ENCODE data around the gene HES1.
A peak's percentile ranks its signal among the peaks of the same experiment; 100 is the strongest.
"Not testable (repeated sequence)": the region's sequence is repeated elsewhere in the genome, so short reads cannot be mapped to it uniquely, and the experiment has no call there.

The HES1 gene, protein sequence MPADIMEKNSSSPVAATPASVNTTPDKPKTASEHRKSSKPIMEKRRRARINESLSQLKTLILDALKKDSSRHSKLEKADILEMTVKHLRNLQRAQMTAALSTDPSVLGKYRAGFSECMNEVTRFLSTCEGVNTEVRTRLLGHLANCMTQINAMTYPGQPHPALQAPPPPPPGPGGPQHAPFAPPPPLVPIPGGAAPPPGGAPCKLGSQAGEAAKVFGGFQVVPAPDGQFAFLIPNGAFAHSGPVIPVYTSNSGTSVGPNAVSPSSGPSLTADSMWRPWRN

DNA sequence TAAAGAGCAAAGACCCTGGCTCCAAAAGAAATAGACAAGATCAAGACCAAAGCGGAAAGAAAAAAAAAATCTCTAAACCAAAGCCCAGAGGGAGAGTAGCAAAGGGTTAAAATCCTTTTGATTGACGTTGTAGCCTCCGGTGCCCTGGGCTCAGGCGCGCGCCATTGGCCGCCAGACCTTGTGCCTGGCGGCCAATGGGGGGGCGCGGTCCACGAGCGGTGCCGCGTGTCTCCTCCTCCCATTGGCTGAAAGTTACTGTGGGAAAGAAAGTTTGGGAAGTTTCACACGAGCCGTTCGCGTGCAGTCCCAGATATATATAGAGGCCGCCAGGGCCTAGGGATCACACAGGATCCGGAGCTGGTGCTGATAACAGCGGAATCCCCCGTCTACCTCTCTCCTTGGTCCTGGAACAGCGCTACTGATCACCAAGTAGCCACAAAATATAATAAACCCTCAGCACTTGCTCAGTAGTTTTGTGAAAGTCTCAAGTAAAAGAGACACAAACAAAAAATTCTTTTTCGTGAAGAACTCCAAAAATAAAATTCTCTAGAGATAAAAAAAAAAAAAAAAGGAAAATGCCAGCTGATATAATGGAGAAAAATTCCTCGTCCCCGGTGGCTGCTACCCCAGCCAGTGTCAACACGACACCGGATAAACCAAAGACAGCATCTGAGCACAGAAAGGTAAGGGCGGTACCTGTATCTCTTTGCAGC lies at the start of gene HES1:
Gene HES1, plus strand, starts transcription at position 343 of the 713 bp plus-strand sequence. Its CDS starts 233 bp downstream, at position 576.
- DNase-seq, result peak; percentile 65

DNA sequence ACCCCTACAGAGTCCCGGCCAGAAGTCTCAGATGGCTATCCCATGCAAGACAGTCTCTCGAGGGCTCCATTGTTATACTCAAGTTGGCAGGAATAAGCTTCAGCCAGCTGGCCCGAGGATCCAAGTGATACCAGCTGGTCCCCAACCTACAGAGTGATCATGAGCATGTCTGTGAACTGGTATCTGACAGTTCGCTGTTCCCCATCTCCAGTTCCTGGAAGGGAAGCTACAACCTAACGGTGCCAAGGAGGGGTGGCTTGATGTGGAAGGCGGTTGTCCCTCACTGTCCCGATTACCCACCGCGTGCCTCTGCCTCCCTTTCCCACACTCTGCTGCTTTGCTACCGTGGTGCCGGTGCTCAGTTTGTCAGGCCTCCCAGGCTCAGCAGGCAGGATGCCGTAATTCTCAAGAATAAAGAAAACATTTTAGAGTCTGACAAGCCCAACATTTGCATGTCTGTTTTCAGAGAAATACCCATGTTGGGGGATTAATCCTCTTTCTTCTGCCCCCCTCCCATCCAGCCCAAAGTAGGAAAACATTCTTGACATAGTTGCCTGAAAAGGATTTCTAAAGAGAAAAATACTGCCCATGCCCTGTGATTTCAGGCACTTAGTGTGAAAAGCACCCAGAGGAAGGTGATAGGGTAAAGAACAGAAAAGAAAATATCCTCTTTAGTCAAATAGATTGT lies 49.4 kb upstream of the HES1 start:
- DNase-seq, result no peak

DNA sequence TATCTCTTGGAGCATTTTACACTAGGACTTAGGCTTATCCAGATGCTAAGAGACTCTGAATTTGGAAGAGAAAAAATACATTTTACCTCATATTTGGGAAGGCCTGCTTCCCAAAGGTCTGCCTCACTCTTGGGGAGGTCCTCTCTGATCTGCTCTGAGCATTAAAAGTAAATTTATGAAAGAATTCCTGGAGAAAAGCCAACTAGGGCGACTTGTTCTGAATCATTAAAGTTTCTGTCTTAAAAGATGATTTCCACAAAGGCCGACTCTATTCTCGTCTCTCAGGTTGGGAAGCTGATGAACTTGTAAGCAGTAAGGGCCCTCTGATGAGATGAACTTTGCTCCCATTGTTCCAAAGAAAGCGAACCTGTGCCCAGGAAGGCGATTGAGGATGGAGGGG lies 48.7 kb upstream of the HES1 start:
- DNase-seq, result no peak

DNA sequence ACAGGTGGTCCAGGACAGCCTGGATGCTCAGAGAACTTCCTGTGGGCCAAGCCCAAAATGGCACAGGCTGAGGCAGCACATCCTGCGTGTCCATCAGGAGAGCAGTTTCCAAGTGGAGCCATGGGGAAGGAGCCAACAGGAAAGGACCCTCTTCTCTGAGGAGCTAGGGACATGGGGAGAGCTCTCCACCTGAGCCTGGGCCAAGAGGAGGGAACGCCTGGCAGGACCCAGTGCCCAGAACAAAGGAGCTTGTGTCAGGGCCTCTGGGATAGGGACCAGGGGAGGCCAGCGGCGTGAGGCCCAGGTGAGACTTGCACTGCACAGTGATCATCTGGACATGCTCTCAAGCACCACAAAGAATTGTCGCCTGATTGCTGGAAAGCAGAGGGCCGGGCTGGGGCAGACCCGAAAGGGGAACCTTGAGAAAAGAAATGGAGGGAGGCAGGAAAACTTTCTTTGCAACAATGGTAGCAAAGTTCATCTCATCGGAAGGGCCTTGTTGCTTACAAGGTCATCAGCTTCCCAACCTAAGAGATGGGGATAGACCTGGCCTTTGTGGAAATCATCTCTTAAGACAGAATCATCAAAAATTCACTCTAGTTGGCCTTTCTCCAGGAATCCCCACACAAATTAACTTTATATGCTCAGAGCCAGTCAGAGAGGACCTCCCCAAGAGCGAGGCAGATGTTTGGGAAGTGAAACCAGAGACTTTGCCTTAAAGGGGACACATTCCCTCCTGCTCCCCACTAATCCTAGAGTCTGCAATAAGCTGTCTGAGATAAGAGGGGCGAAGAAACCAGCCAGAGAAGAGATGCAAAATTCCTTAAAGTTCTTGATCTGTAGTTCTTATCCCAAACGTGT lies 47.7 kb upstream of the HES1 start:
- no peak for DNase-seq

DNA sequence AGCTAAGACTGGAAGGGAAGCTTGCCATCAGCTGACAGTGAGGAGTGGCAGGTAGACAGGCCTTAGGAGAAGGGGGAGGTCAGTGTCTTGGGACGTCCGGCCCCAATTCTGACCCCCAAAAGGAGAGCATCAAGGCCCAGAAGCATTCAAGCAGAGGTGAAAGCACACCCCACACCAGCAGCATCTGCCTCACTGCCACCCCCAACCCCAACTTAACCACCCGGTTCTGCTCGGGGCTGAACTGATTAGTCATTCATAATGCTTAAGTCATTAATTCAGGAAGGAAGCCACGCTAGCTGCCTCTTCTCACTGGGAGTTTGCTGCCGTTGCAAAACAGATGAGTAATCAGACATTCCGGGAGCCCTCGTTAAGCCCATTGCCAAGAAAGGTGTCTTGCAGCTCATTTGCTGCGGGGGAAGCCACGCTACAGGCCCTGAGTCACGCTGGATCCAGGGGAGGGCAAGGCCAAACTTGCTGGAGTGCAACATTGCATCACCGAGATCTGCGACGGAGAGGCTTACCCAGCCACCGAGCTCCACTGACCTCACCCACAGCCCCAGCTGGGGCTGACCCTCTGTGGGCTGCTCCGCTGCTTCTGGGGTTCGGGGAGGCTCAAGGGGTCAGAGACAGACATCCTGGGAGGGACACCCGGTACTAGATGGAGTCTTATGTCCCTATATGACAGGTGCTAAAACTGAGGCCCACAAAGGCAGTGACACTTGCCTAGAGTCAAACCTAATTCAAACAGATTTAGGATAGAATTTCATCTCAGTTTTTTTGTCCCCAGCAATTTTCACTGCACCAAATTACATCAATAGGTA lies 46.4 kb upstream of the HES1 start:
- peak; percentile 78 for DNase-seq

DNA sequence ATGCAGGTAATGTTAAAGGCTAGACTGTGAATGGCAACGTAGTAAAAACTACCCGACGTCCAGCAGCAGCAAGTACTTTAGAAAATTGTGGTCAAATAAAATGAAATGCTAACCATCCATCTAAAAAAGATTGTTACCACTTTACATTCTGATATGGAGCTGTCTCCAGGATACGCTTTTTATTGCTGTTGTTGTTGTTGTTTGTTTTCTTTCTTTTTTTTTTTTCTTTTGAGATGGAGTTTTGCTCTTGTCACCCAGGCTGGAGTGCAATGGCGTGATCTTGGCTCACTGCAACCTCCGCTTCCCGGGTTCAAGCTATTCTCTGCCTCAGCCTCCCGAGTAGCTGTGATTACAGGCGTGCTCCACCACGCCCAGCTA lies 45.8 kb upstream of the HES1 start:
- not testable (repeated sequence) for DNase-seq

DNA sequence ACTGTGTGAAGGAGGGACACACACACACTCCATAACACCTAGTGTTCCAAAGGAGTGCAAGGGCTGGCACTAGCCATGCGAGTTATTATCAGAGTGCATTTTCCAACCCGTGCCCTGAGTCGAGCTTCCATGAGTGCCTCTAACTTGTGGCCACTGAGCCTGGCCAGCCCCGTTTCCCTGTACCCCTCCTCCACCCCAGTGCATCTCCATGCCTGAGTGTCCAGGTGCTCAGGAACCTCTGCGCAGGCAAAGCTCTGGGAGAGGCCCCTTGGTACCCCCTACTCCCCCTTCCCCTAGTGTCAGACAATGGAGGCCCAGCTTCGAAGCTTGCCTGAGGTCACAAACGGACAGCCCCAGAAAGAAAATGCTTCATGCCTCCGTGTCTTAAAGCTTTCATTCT lies 45.2 kb upstream of the HES1 start:
- DNase-seq, result no peak

DNA sequence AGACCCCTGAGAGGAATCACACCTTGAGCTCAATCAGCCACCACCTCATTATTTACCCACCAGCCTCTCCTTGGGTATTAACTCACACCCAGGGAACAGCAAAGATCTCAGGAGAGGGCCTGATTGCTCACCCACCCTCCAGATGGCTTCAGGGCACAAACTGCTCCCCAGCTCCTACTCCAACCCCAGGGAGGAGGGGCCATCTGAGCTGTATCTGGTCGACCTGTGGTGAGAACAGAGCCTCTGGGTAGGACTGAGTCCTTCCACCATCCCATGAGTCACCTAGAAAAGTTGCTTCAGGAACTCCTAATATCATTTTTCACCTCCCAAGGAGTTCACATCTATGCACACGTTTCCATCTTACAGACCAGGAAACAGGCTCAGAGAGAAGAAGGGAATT lies 44.8 kb upstream of the HES1 start:
- no peak for DNase-seq

DNA sequence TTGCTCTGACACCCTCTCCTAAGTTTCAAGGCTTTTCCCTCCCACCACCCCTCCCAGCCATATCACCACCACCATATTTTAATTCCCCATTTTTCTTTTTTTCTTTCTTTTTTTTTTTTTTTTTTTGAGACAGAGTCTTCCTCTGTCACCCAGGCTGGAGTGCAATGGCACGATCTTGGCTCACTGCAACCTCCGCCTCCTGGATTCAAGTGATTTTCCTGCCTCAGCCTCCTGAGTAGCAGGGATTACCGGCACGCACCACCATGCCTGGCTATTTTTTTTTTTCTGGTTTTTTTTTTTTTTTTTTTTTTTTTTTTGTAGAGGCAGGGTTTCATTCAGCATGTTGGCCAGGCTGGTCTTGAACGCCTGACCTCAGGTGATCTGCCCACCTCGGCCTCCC lies 44.1 kb upstream of the HES1 start:
- DNase-seq, result not testable (repeated sequence)

DNA sequence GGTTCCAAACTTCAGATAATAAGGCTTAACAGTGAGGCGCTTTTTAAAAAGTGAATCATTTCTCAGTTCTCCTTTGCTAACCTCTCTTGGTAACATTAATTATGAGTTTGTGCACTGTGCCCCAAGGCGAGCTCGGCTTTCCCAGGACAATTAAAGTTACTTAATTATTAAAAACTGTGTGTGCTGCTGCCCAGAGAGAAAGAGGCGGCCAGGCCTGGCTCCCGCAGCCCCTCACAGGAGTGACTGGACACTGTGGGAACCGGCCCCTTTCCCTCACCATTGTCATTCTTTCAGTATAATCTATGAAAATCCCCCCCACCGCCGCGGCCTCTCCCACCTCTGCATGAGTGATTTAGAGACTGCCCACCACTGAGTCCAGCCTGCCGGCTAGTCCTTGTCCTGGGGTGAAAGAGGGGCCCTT lies 43.1 kb upstream of the HES1 start:
- no peak for DNase-seq

DNA sequence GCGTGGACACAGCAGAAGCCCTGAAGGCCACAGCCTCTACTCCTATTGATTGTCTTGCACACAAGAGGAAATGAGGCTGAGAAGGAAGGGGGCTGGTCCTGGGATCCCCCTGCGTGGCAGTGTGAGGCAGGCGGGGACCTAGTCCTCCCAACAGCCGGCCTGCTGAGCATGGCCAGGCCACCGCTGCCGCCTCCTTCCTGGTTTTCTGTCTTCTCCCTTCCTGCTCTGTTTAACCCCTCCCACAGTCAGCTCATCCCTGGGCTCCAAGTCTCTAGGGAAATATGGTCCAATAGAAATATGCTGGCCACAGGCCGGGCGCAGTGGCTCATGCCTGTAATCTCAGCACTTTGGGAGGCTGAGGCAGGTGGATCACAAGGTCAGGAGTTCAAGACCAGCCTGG lies 42.1 kb upstream of the HES1 start:
- DNase-seq, result no peak

DNA sequence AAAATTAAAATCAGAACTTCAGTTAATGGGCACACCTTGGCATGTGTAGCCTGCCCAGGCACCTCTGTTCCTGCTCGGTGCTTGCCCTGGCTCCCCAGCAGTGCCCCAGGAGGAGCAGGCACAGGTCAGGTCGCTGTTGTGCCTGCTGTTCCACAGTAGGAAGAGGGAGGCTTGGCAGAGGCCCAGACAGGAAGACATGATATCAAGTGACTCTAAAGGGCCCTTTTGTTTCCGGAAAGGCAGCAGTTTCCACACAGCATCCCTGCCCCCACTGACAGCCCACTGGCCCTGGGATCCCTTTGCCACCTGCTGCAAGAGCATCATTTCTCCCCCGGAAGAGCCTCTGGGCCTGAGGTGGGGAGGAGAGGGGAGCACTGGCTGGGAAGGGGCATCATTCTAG lies 40.5 kb upstream of the HES1 start:
- no peak for DNase-seq

DNA sequence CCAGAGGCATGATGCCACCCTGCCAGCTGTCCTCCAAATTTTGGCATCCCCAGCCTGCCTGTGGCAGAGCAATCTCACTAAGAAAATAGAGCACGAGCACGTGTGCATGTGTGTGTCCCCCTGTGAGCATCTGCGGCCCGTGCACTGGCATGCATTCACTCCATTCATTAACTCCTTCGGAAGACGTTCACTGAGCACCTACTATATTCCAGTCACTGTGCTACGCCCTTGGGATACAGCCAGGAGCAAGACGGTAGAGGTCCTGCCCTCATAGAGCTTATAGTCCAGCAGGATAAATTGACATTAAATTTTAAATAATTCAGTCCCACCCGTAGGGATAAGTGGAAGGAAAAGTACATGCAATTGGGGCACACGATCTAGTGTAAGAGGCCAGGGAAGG lies 40.0 kb upstream of the HES1 start:
- DNase-seq, result no peak

DNA sequence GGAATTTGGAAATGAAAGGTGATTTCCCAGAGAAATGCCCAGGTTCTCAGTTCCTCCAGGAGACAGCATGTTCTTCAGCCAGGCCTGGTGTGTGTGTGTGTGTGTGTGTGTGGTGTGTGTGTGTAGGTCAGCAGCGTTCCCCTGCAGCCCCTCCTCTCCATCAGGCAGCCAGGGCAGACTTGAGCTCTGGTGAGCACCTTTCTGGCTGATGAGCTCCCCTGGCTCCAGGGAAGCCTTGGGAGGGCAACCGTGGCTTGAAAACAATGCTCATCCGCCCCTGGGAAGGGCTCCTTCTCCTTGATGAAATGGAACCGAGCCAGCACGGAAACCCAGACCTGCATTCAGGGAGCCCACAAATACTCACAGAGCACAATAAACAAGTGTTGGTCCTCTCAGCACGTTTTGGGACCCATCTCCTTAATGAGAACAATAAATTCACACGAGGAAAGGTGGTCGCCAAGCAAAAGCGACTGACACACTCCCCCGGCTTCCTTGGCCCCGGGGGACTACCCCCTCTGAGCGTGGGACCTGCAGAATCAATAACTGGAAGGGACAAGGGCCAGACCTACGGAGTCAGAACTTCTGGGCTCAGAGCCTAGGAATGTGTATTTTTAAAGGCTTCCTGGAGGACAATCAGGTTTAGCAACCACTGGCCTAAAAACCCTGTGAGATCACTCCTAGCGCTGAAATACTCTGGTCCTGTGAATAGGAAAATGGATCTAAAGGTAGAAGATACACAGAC lies 38.6 kb upstream of the HES1 start:
- DNase-seq, result no peak

DNA sequence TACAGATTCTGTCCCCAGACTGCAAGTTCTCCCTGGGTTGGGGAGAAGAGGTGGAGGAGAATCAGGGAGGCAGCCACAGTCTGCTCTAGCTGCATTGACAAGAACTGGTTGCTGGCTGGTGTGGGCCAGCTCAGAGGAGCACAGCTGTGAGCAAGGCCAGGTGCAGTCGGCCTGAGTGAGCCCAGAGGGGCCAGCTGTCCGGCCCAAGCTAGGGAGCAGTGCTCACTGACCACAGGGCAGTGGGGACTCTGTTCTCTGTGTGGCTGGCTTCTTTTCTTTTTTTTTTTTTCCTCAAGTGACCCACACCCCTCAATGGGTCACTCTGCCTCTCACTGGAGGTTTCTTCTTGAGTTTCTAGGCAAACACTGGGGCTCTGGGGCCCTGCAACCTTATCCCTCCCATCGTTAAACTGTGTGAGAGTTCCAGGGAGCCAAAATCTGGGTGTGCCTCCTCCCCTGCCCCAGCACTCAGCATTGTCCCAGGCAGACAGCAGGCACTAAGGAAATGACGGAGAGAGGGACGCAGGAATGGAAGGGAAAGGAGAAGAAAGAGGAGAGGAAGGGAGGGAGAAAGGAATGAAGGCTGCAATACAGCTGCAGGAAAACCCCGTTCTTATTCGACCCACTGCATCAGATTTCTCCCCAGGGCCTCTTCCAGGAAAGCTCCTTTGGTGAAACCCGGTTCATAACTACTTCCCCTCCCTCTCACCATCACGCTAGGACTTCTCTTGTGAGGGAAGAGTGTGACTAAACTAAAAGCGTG lies 37.7 kb upstream of the HES1 start:
- no peak for DNase-seq

DNA sequence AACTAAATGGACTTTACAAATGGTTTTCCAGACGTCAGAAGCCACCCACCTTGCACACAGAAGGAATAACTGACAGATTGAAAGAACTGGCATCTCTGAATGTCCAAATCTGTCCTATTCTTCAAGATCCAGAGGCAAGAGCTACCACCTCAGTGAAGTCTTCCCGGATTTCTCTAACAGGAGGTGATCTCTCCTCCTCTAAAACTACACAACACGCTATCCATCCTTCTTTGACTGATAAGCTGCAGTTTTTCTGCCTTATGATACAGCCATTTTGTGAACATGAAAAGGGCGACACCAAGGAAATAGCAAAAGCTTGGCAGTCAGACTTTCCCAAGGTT lies 37.1 kb upstream of the HES1 start:
- DNase-seq, result no peak

DNA sequence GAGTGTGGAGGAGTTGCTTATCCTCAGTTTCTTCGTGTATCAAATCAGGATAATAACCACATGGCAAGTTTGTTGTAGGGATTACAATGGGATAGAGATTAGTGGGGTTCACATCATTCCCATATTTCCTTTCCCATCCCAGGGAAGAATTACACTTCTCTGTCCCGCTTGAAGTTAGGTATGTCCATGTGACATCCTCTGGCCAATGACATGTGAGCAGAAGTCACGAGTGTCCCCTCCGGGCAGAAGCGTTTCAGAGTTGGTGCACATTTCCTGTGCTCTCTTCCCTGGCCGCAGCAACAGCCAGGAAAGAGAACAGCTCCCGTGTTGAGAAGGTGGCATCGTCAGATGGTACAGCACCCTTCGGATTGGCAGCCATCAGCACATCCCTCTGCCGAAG lies 36.7 kb upstream of the HES1 start:
- no peak for DNase-seq

DNA sequence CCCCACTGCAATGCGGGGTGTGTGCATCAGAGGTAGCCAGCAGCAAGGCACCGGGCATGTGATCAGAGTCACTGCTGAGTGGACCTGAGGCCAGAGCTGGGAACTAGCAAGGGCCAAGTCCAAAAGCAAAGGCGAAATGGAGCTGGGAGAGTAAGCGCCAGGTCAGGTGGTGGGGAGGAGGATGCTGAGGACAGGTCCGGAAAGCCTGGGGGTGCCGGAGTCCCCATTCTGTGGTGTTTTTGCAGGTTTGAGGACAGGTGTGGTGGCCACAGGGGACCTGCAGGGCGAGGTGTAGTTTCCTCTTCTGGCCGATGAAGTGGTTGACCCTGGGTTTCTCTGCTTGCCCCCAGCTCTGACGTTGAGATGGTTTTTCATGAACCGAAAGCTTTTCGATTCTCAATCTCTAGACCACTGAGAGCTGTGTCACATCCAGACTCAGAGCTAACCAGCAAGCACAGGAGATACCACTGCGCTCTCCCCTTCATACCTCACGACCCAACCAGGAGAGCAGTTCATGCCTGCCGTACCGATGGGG lies 35.0 kb upstream of the HES1 start:
- DNase-seq, result no peak

DNA sequence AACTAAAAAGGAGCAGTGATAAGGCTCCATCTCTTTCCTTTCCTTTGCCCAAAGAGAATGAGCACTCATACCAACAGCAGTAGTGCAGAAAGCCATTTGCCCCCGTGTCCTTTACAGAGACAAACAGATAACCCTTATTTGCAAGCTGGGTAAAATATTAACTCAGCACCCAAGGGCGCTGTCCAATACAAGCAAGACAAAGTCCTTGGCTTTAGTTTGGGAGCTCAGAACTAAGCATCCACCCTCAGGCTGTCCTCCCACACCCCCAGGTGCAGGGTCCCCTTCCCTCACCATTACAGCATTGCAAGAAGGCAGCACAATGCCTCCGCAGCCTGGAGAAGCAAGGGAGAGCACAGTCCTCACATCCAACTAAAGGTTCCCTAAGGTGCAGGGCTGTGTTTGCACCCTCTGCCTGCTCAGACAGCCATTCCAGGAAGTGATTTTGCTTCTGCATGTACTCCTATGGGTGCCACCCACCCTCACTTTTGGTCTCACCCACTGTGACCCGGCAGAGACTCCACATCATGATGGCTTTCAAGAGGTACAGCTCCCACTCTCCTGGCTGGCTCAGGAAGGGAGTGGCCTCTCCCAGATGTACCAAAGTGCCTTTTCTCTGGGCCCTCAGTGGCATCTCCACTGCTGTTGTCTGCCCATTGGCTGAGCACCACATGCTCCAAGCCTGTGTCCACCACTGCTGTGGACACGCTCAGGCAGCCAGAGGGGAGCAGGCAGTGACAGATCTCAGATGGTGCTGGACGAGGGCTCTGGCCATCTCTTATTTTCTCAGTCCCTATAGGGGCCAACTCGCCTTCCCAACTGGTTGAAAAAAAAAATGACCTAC lies 34.1 kb upstream of the HES1 start:
- DNase-seq, result no peak

DNA sequence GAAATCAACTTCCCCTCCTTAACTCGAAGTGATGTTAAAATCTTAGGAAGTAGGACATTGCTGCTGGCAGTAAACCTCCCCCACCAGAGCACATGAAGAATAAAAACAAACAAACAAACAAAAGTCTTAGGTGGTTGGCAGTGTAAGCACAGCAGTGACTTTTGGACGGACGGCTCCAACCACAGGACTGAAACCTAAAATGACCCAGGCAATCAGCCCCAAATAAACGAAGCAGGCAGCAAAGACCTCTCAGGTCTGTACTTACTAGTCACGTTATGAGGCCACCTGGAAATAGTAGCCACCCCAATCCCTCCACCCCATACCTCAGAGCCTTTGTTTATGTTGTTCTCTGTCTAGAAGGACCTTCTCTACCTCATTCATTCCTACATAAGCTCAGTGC lies 33.5 kb upstream of the HES1 start:
- DNase-seq, result no peak

Data from activated CD4-positive, alpha-beta T cell treated with anti-CD3 and anti-CD28 coated beads, Interleukin-2, Interleukin-6, amounts not matched to agents 100 ng/mL and 50 ng/mL, durations not matched to agents 16 hours and 8 hours (primary cell).